Measurements from ENCODE around the gene PIGU. TPM values are rescaled to one million over a fixed set of nuclear protein-coding genes. Genes with fewer than 3 reads are reported as not detected.

The PIGU gene
- total RNA-seq, 4 donors from 2014 or later, result 12.8 to 14.1 (median 13.7) TPM

GRCh38 chr20:34561661-34562060 lies 115.2 kb downstream of the PIGU start:
- no peak overlapping the region for H3K27ac ChIP-seq
- in situ Hi-C loops (cut with MboI; ENCODE audit: low sequenced_read_pairs in 4 of 4), result no loop called here
- TF ChIP-seq CTCF (IDR thresholded peaks at IDR 0.05 in 4 of 5, conservative IDR thresholded peaks at IDR 0.05 in 1 of 5) (no peak), POLR2A (IDR thresholded peaks at IDR 0.05) (no peak)

GRCh38 chr20:34560614-34561013 lies 116.3 kb downstream of the PIGU start:
- ATAC-seq, result no peak
- no peak for TF ChIP-seq POLR2A (IDR thresholded peaks at IDR 0.05)
- TF ChIP-seq CTCF (IDR thresholded peaks at IDR 0.05 in 4 of 5, conservative IDR thresholded peaks at IDR 0.05 in 1 of 5), result no peak
- no peak for DNase-seq
- intact Hi-C loops (cut with DNase I; ENCODE audit: low total_unique reads) (no loop called here), in situ Hi-C loops (cut with MboI; ENCODE audit: low sequenced_read_pairs in 4 of 4) (no loop called here)
- no peak overlapping the region for H3K4me3 ChIP-seq
- no peaks in the 10 kb centered on the region for H3K36me3 ChIP-seq
- H3K9me3 ChIP-seq, result no peaks in the 10 kb centered on the region
- no peaks in the 10 kb centered on the region for H3K27me3 ChIP-seq
- H3K27ac ChIP-seq, result peak overlapping the region in 1 of 4 donors; percentile 88
- peaks cover 5 to 11% of the 10 kb centered on the region in 2 donors for H3K4me1 ChIP-seq

More at GRCh38 chr20:34561661-34562060, 115.2 kb downstream of the PIGU start:
- Histone ChIP-seq H3K9me3 (no peaks in the 10 kb centered on the region), H3K36me3 (no peaks in the 10 kb centered on the region), H3K4me3 (no peak overlapping the region), H3K4me1 (peaks cover 5 to 11% of the 10 kb centered on the region in 2 donors), H3K27me3 (no peaks in the 10 kb centered on the region)
- intact Hi-C loops (cut with DNase I; ENCODE audit: low total_unique reads), result no loop called here
- DNase-seq (no peak), ATAC-seq (no peak)

GRCh38 chr20:34560141-34560523 lies 116.8 kb downstream of the PIGU start:
- intact Hi-C loops (cut with DNase I; ENCODE audit: low total_unique reads) (no loop called here), in situ Hi-C loops (cut with MboI; ENCODE audit: low sequenced_read_pairs in 4 of 4) (no loop called here)
- Histone ChIP-seq H3K4me1 (peaks cover 5 to 11% of the 10 kb centered on the region in 2 donors), H3K4me3 (no peak overlapping the region), H3K9me3 (no peaks in the 10 kb centered on the region), H3K27ac (peak overlapping the region; percentile 81 to 90 (median 86)), H3K27me3 (no peaks in the 10 kb centered on the region), H3K36me3 (no peaks in the 10 kb centered on the region)
- ATAC-seq, result no peak
- TF ChIP-seq CTCF (IDR thresholded peaks at IDR 0.05 in 4 of 5, conservative IDR thresholded peaks at IDR 0.05 in 1 of 5) (no peak), POLR2A (IDR thresholded peaks at IDR 0.05) (no peak)
- no peak for DNase-seq

- DNase-seq, result peak in 1 of 2 donors; percentile 19
- peak overlapping the region; percentile 81 to 90 (median 86) for H3K27ac ChIP-seq
- peaks cover 0 to 6% of the 10 kb centered on the region in 2 donors for H3K4me1 ChIP-seq
- H3K9me3 ChIP-seq, result no peaks in the 10 kb centered on the region
- no peaks in the 10 kb centered on the region for H3K27me3 ChIP-seq
- in situ Hi-C loops (cut with MboI; ENCODE audit: low sequenced_read_pairs in 4 of 4) (no loop called here), intact Hi-C loops (cut with DNase I; ENCODE audit: low total_unique reads) (no loop called here)
- H3K4me3 ChIP-seq, result peak overlapping the region; percentile 65 to 97 (median 85)
- peak; percentile 2 to 16 for ATAC-seq
- H3K36me3 ChIP-seq, result no peaks in the 10 kb centered on the region
- TF ChIP-seq POLR2A (IDR thresholded peaks at IDR 0.05), result no peak
- TF ChIP-seq CTCF (IDR thresholded peaks at IDR 0.05 in 4 of 5, conservative IDR thresholded peaks at IDR 0.05 in 1 of 5), result no peak
Observed at GRCh38 chr20:34559311-34560140, 117.4 kb downstream of the PIGU start.

All from gastrocnemius medialis (tissue), 4 donors.